ACHN (cell line): ENCODE data around the gene TRPM3.

Source experiments
- DNase-seq: peaks from one replicate; pipeline ENCODE4 v3.0.0-alpha.2; 2015
- in situ Hi-C: cut with HindIII; loops from 2 replicates; pipeline ENCODE4 v1.10.0; 2017; ENCODE audit warnings: low sequenced_read_pairs, low pct_ligation_motif_present, low pct_unique_long_range_greater_than_20kb

The TRPM3 gene

DNA sequence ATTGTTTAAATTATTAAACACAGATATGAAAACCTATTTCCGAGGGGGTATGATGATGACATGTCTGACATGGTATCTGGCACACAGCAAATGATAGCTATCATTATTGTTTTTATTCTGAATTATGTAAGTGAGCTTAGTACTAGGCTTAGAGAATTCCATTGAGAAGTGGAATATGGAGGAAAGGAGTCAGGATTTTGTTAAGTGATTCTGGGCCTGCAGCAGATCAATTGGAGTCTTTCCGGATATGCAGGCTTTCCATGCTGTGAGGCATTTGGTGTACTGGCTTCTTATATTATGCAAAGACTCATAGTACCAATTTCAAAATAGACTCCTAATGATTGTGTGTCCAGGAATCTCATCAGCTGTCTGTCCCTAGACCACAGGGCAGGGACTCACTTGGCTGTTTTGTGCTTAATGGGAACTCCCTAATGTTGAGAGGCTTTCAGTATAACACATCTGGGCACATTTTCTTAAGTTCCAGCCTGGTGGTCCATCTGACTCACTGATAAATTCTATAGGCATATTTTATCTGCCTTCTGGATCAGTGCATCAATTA is 527.0 kb downstream of the TRPM3 start:
- DNase-seq, result no peak
- in situ Hi-C loops, result no loop called here

- DNase-seq, result no peak
- in situ Hi-C loops, result no loop called here
Measured at GRCh38 chr9:70593241-70593640, 528.2 kb downstream of the TRPM3 start.

GRCh38 chr9:70590315-70590677 is 531.1 kb downstream of the TRPM3 start:
- in situ Hi-C loops, result no loop called here
- DNase-seq, result no peak

DNA sequence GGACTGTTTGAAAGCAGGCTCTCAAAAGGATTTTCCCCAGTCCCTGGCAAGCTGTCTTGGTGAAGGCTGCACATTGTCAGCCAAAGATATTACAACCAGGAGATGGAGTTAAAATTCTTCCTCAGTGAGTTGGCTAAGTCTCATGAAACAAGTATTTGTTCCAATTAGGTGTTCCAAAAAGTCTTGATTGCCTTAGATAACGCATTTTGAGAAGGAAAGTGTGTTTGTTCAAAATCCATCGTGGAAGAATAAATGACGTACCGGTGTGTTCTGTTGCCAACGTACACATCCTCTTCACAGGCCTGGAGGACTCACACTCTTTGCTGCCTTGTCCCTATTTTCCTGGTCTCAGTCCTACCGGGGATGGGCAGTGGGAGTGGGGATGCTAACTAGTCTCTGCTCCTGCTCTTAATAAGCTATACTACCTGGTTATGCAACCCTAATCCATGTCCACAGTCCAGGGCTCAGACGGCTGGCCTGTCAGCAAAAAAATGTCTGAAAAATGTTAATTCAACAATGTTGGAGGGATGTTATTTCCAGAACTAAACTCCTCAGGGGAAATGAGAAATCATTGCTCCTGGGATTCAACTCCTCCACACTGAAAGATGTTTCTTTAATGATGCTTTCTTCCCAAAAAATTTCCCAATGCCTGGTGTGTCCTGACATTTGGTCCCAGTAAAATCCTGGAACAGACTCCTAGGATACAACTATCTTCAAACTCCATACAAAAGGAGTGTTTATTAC is 531.7 kb downstream of the TRPM3 start:
- in situ Hi-C loops, result no loop called here

DNA sequence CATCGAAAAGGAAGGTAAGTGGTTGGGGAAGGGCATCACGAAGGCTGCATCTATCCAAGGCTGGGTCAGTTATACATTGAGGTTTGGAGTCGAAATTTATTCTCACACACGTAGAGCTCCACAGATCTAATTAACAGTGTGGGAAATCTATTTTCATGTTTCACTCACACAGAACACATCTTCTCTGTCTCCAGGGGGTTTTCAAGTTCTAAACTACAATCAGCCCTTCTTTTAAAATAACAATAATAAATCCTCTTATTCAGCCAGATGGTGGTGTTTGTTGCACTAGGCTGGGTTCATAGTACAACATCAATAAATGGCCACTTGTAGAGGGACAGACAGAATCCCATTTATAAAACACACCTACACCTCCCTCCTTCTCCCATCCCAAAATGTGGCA is 532.4 kb downstream of the TRPM3 start:
- in situ Hi-C loops, result no loop called here
- DNase-seq, result no peak

More for the DNA sequence above, 531.7 kb downstream of the TRPM3 start:
- DNase-seq, result no peak

GRCh38 chr9:70588381-70588780 is 533.0 kb downstream of the TRPM3 start:
- in situ Hi-C loops, result no loop called here
- no peak for DNase-seq

- in situ Hi-C loops, result no loop called here
- DNase-seq, result no peak
Measured at GRCh38 chr9:70587201-70587600, 534.2 kb downstream of the TRPM3 start.

DNA sequence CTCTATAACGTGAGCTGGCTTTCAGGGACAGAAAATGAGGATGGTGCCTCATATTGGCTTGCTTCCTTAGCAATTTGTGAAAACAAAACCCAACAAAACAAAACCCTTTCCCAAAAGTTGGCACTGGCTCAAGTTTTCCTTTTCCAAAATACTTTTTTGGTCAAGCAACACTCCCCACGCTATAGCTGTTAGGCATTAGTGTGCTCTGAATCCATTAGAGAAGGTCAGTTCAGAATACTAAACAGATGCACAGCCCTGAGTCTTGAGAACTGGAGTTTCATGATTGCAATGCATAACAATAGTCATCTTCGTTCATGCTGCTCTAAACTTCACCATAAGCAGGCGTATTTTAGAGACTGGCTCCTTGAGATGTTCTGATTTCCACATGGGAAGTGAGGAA is 534.9 kb downstream of the TRPM3 start:
- DNase-seq, result no peak
- in situ Hi-C loops, result no loop called here

DNA sequence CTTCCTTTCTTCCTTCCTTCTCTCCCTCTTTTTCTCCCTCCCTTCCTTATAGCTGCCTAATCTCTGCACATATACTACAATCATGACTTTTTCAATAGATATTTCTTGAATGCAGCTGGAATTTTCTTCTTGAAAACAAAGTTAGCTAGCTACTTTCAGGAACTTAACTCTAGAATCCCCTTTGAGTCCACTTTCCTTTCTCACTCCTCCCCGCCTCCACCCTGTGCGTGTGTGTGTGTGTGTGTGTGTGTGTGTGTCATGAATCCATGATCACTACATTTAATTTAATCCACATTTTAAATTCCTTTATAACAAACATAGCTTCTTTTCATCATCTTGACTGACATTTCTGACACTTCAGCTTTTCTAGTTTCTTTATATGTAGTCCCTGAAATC is 539.5 kb downstream of the TRPM3 start:
- in situ Hi-C loops, result no loop called here
- DNase-seq, result no peak

DNA sequence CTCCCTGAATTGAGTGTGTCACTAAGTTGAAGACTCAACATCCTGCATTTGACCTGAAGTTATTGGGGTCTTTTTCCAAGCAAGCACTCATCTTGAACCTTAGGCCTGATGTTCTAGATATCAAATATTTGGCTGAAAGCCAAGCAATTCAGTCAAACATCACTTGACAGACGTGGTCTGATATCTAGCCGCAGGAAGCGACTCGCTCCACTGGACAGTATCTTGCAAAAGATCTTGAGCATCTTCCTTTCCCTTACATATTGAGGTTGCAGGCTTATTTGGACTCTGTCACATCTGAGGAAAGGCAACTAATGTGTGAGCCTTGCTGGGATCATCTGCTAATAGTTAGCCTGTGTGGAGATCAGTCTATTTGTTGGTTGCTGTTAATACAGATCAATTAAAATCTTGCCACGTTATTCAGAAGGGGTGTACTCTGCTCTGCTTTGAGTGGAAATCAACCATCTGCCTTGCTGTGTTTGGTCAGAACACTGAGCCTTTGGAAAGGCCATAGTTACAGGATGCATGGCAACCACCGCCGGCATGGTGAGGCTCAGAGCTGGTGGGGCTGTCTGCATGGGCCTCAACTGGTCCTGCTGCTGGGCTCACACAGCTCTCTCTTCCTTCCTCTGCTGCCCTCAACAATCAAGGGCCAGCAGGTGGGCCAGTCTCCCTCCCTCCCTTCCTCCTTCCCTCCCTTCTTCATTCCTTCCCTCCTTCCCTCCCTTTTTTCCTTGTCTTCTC is 540.0 kb downstream of the TRPM3 start:
- in situ Hi-C loops, result no loop called here
- DNase-seq, result no peak

GRCh38 chr9:70580606-70581195 is 540.7 kb downstream of the TRPM3 start:
- in situ Hi-C loops, result no loop called here
- DNase-seq, result no peak

GRCh38 chr9:70579686-70580085 is 541.7 kb downstream of the TRPM3 start:
- in situ Hi-C loops, result no loop called here
- DNase-seq, result no peak

GRCh38 chr9:70578720-70579119 is 542.7 kb downstream of the TRPM3 start:
- no peak for DNase-seq
- in situ Hi-C loops, result no loop called here

GRCh38 chr9:70577671-70578070 is 543.8 kb downstream of the TRPM3 start:
- in situ Hi-C loops, result no loop called here

GRCh38 chr9:70576116-70576515 is 545.3 kb downstream of the TRPM3 start:
- no peak for DNase-seq
- in situ Hi-C loops, result no loop called here

More at GRCh38 chr9:70577671-70578070, 543.8 kb downstream of the TRPM3 start:
- no peak for DNase-seq

DNA sequence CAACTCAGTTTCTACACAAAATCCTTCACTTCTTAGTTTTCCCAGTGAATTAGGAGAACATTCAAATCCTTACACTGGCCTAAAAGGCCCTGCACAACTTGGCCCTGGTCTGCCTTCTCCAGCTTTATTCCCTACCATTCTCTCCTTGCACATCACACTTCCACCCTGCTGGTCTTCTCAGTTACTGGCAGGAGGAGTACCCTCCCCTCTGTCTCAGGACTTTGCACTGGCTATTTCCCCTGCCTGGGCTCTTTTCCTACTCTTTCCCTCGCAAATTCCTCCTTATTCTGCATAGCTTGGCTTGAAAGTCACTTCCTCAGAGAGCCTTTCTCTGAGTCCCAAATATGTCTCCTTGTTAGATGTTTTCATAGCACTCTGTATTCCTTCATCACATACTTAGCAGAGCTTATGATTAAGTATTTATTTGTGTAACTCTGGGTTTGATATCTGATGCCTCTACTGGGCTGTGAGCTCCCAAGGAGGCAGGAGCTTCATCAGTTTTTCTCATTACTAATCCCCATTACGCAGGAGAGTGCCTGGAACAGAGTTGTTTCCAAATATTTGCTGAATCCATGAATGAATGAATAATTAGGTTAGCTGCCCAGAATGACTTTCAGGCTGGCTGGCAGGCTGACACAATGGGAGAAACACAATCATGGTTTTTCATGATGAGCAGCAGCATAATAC is 547.1 kb downstream of the TRPM3 start:
- in situ Hi-C loops, result no loop called here

GRCh38 chr9:70573308-70573707 is 548.1 kb downstream of the TRPM3 start:
- no peak for DNase-seq
- in situ Hi-C loops, result no loop called here

More for the DNA sequence above, 547.1 kb downstream of the TRPM3 start:
- no peak for DNase-seq

DNA sequence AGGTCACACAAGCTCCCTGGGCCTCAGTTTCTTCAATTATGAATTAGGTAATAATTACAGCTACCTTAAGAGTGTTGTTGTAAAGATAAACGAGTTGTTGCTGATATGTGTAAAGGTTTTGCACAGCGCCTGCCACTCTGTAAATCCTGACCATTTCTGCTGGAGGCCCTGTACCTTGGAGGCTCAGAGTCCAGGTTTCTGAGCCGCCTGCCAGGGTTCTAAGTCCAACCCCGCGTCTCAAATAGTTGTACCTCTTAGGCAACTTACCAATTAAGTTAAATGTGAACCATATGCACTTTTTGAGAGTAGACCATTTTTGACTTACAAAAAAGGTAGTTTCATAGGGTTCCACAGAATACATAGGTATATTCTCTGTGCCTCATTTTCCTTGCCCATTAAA is 550.2 kb downstream of the TRPM3 start:
- no peak for DNase-seq
- in situ Hi-C loops, result no loop called here

DNA sequence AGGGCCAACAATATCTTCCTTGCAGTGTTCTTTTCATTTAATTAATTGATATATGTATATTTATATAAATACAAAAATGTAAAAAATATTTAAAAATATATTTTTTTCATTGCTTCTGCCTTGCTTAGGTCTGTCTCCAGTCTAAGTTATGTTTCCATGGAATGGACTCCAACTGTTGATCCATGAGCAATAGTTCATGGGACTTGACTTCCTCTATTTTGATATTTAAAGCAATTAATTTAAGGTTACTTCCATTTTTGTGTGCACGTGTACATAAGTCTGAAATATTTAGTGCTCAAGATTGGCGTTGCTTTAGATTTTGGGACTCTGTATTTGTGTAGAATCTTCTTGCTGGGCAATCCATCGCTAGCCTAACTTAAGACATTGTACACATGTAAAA is 551.6 kb downstream of the TRPM3 start:
- no peak for DNase-seq
- in situ Hi-C loops, result no loop called here
